A549 treated with dexamethasone at 1 μM for 4 hours (cell line): Measurements from ENCODE around the gene SEPTIN1. TPM values are rescaled to one million over a fixed set of nuclear protein-coding genes. Genes with fewer than 3 reads are reported as not detected.

Experiments used
- total RNA-seq: library from RNA; stranded (reverse); fragments of 200-300 nt; extraction: Qiagen RNA extraction; gene quantifications from 5 replicates; pipeline ENCODE4 v1.2.3, GENCODE V29; 2022

SEPTIN1 gene, protein sequence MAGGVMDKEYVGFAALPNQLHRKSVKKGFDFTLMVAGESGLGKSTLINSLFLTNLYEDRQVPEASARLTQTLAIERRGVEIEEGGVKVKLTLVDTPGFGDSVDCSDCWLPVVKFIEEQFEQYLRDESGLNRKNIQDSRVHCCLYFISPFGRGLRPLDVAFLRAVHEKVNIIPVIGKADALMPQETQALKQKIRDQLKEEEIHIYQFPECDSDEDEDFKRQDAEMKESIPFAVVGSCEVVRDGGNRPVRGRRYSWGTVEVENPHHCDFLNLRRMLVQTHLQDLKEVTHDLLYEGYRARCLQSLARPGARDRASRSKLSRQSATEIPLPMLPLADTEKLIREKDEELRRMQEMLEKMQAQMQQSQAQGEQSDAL
- total RNA-seq, result 0.87 to 2.8 TPM (median 2.3 TPM) in 5 replicates

DNA sequence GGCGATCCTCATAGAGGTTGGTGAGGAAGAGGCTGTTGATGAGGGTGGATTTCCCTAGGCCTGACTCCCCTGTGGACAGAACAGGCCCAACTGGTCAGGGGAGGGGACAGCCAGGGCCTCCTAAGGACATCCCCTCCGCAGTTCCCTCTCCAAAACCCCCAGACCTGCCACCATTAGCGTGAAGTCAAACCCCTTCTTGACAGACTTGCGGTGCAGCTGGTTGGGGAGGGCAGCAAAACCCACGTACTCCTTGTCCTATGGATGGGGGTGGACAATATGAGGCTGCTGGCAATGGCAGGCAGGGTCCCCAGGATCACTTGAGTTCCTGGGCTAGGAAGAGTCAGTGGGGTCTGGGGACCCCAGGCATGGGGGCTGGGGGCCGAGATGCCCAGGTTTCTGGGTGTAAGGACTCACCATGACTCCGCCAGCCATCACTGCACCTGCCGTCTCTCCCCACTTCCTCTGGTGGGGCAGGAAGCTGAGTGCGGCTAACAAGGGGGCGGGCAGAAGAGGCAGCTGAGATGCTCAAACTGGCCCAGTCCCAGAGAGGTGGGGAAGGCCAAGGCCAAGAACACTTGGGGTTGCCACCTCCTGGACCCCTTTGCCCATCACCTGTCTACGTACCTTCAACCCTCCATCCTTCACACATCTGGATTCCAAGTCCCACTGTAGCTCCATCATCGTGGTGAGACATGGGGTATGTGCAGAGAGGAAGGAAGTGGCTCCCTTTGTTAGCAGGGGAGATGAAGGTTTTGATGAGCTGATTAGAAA is at the start of gene SEPTIN1:
Gene SEPTIN1 (minus strand): TSS at position 451 of the 771 bp plus-strand sequence. CDS start 19 bp downstream, at position 432.

DNA sequence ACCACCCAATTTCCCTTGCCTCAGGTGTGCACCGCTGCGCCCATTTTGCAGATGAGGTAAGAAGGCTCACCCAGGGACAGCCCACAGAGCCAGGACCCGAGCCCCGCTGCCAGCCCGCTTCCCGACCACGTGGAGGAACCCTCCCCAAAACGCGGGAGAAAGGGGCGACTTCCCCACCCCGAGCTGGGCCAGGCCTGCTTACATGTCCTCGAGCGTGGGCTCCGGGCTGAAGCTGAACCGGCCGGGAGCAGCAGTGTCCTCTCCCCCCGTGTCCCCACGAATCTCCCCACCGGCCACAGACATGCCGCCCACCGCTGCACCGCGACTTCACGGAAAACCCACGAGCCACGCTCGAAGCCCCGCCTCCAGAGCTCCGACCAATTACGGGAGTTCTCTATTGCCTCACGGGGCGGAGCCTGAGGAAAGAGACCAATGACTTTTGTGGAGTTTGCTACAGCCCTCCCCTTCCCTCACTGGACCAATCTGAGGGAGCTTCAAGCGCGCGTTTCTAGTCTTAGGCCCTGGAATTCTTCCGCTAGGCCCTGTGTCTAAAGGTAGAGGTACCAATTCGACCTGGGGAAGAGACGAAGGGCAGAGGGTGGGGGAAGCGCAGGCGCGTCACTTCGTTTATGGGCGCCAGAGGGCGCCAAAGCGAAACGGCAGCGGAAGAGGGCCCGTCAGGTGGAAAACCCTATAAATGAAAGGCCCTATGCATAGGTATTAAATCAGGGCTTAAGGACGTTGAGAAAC is 47.5 kb upstream of the SEPTIN1 start, which contains the start of gene DCTPP1:
Gene DCTPP1 (minus strand): TSS at position 353 of the 750 bp plus-strand sequence. CDS start 50 bp downstream, at position 303.

DNA sequence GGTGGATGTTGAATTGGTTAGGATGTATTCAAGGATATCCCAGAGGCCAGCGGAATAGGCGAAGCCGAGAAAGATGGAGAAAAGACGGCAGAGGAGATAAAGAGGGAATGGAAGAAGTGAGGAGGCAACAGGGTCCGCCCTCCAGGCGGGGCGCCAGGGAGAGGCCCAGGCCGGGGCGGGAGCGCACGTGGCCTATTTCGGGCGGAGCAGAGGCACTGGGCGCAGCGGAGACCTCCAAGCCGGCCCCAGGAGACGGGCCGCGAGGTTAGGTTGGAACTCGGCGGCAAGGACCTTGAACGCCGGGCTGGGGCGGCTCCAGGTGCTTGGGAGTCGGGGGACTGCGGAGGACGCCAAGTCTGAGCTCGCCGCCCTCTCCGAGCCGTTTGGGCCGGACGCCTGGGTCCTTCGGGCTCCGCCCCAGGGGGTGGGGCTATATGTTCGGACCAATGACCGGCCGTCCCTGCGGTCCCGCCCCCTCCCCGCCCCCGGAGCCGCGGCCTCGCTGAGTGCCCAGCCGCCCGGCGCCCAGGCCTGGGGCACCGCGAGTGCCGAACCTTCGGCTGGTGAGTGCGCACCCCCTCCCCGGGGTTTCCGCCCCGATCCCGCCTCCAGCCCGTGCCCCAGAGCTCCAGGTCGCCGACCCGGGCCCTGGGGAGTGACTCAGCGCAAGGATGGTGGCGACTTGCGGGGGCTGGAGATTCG is 24.9 kb upstream of the SEPTIN1 start, which contains the start of gene ZNF771:
Gene ZNF771 (plus strand): TSS at position 505 of the 702 bp plus-strand sequence. CDS start 448 bp downstream, outside the sequence.

DNA sequence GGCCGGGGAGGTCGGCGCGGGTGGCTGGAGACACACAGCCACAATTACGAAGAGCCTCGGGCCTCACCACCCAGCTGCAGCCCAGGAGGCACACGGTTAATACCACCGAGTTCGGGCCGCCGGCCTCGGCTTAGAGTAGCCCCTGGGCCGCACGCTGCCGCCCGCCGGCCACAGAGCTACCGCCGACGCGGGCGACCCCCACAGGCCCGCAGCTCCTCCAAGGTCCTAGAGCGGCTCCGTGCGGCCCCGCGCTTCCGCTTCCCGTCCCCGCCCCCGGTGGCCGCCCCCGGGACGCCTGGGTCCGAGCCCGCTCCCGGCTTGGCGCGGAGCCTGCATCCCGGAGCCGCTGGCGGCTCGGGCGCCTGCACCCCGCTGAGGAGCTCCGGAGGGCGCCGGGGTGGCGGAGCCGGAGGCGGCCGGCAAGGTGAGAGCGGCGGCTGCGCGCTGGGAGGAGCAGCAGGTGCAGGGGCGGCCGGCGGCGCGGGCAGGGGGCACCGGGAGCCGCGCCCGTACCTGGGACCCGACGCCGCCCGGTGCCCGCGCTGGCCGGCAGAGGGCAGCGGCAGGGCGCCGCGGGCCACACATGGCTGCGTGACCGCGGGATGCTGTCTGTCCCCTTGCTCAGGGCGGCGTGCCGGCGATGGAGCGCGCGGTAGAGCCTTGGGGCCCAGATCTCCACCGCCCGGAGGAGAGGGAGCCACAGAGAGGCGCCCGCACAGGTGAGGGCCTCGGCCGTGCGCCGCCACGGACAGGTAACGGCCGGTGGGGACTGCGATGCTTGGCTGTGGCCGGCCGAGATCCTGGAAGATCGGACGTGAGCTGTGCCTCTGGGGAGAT is 13.0 kb upstream of the SEPTIN1 start, which contains the start of gene ZNF48:
Gene ZNF48 (plus strand): TSS at position 266 of the 837 bp plus-strand sequence. CDS start 375 bp downstream, at position 641.

DNA sequence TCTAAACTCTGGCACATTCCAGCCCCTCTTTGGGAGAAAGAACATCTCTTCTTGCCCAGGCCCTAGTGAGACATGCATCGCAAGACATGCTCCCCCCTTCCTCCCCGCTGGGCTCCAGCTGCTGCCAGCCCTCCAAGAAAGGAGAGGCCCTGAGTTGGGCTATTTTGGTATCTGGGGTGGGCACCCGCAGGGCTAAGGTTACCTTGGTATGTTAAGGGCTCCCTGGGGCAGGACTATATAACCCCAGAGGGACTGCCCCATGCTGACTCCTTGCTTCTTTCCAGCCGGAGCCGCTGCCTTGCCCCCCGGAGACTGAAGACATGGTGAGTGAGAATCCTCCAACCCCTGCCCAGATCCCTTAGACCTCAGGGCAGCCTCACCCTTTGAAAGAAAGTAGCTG is 7.8 kb downstream of the SEPTIN1 start, which contains the start of gene MYL11:
Gene MYL11 (plus strand): TSS at position 265 of the 400 bp plus-strand sequence. CDS start 56 bp downstream, at position 321.

DNA sequence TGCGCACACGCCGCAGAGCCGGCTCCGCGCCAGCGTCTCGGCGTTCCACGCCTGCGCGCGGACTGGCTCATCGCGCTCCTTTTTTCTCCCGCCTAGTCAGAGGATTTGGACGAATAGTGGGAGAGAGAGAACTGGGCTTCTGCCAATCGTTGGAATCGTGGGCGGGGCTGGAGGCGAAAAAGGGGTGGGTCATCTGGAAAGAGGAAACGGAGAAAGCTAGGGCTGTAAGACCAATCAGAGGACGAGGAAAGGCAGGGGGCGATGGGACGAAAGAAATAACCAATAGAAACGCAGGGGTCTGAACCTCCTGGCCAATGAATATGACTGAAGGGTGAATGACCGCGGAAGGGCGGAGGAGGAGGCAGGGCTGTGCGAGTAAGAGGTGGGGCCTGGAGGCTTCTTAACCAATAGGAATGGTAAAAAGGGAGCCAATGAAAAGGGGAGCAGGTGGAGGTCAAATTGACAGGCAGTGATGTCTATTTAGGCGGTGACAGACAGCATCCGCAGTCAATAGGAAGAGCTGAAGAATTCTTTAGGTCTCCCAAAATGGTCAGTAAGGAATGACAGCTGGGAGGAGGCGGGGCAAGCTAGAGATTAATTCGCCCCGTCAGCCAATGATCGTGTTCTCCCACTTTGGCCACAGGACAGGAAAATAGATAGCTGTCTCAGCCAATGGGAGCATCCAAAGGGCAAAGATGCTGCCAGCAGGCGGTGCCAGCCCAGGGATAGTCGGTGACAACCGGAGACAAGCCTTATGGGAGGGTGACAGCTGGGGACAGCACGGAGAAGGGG is 11.7 kb downstream of the SEPTIN1 start, which contains the start of gene TBC1D10B:
Gene TBC1D10B (minus strand): TSS at position 39 of the 792 bp plus-strand sequence. CDS start 311 bp downstream, outside the sequence.

DNA sequence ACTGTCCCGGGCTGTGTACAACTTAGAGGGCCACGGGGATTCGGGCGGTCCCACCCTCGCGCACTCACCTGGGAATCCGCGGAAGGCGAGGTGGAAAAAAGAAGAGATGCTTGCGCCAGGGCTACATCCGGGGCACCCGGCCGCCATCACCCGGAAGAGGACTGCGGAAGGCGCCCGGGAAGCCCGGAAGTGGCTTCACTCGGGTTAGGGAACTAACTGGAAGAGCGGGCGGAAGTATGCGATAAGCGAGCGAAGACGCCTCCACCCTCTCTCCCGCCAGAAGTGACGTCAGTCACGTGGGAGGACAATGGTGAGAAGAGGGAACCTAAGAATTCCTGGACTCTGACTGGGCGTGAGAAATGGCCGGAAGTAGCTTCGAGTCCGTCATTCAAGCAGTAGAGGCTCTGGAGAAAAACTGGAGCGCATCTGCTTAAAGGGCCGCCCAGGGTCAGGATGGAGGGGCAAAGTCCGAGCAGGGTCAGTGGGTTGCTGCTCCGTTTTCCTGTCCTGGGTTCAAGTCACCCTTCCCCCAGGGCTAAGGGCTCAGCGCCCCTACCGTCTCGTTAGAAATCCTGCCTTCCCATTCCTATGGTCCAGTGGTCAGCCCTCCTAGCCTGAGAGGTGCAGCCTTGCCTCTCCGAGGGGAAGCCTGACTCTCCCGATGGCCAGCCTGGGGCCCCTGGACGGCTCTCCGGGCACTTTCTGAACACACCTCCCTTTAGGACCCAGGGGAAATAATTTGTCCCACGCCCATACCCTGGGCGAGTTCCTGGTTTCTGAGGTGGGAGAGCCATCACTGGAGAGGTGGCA is 27.0 kb downstream of the SEPTIN1 start, which contains the start of gene CD2BP2:
Gene CD2BP2 (minus strand): TSS at position 165 of the 810 bp plus-strand sequence. CDS start 627 bp downstream, outside the sequence.

Other genes with a start within 250 kb of the SEPTIN1 start
- 2.0 to 3.3 TPM (median 3.0 TPM) in 5 replicates for gene CORO1A, start 199.0 kb downstream of the SEPTIN1 start, total RNA-seq
- 145 to 190 TPM (median 152 TPM) in 5 replicates for gene BOLA2B, start 188.9 kb downstream of the SEPTIN1 start, total RNA-seq
- gene SLX1A, start 188.7 kb downstream of the SEPTIN1 start, total RNA-seq, result 3.4 to 20.4 TPM (median 6.7 TPM) in 5 replicates
- 3.1 to 8.8 TPM (median 5.6 TPM) in 5 replicates for gene SULT1A3, start 183.3 kb downstream of the SEPTIN1 start, total RNA-seq
- 1.7 to 3.4 TPM (median 2.9 TPM) in 5 replicates for gene NPIPB13, start 134.1 kb downstream of the SEPTIN1 start, total RNA-seq
- 63.4 to 68.7 TPM (median 64.9 TPM) in 5 replicates for gene CD2BP2, start 27.3 kb downstream of the SEPTIN1 start, total RNA-seq
- gene TBC1D10B, start 12.1 kb downstream of the SEPTIN1 start, total RNA-seq, result 19.6 to 32.4 TPM (median 31.4 TPM) in 5 replicates
- 0.41 to 0.97 TPM (median 0.53 TPM) in 3 of 5 replicates, not detected in the others for gene MYL11, start 7.8 kb downstream of the SEPTIN1 start, total RNA-seq
- 11.5 to 13.9 TPM (median 13.3 TPM) in 5 replicates for gene ZNF48, start 12.9 kb upstream of the SEPTIN1 start, total RNA-seq
- 3.2 to 4.3 TPM (median 4.2 TPM) in 5 replicates for gene ZNF771, start 25.0 kb upstream of the SEPTIN1 start, total RNA-seq
- 98.5 to 114 TPM (median 109 TPM) in 5 replicates for gene DCTPP1, start 47.5 kb upstream of the SEPTIN1 start, total RNA-seq
- 43.0 to 47.1 TPM (median 44.3 TPM) in 5 replicates for gene SEPHS2, start 63.3 kb upstream of the SEPTIN1 start, total RNA-seq
- gene ITGAL, start 90.2 kb upstream of the SEPTIN1 start, total RNA-seq, result 0.02 to 0.16 TPM (median 0.11 TPM) in 3 of 5 replicates, not detected in the others
- 37.5 to 48.9 TPM (median 48.5 TPM) in 5 replicates for gene ZNF768, start 144.0 kb upstream of the SEPTIN1 start, total RNA-seq
- gene ZNF747, start 152.3 kb upstream of the SEPTIN1 start, total RNA-seq, result 3.2 to 5.4 TPM (median 4.4 TPM) in 5 replicates
- gene ZNF764, start 175.8 kb upstream of the SEPTIN1 start, total RNA-seq, result 3.9 to 6.2 TPM (median 5.8 TPM) in 5 replicates
- gene ZNF688, start 189.2 kb upstream of the SEPTIN1 start, total RNA-seq, result 7.1 to 8.3 TPM (median 7.6 TPM) in 5 replicates
- gene ZNF785, start 203.1 kb upstream of the SEPTIN1 start, total RNA-seq, result not detected in 5 replicates
- gene ZNF689, start 227.8 kb upstream of the SEPTIN1 start, total RNA-seq, result 8.6 to 10.5 TPM (median 9.9 TPM) in 5 replicates